GM23338 (cell line): ENCODE results near the gene SRGAP3.

Experiments used
- EZH2 ChIP-seq: fragments of 200-600 bp; sonication (generic); IDR thresholded peaks from one replicate; pipeline ENCODE4 v1.8.0; 2017; ENCODE audit warnings: antibody characterized with exemption, mild to moderate bottlenecking, low read depth; ENCODE audit not compliant: unreplicated experiment
- EZH2phosphoT487 ChIP-seq: fragments of 200-600 bp; sonication (generic); IDR thresholded peaks from one replicate; pipeline ENCODE4 v1.8.1; 2018; ENCODE audit warnings: antibody characterized with exemption; ENCODE audit not compliant: unreplicated experiment
- POLR2AphosphoS5 ChIP-seq: IDR thresholded peaks from 2 replicates; pipeline ENCODE4 v1.6.1; 2016; ENCODE audit warnings: antibody characterized with exemption, low read depth
- TF ChIP-seq, protein P1 (sequence below), 2 experiments: fragments of 200-600 bp in 1 of 2; sonication (generic) in 1 of 2; conservative IDR thresholded peaks; 2 replicates each; pipeline versions ENCODE4 v1.5.1 to v1.6.1; 2016 to 2017; ENCODE audit warnings: antibody characterized with exemption in 2 of 2, low read depth in 2 of 2, mild to moderate bottlenecking in 2 of 2, moderate library complexity in 1 of 2

DNA sequence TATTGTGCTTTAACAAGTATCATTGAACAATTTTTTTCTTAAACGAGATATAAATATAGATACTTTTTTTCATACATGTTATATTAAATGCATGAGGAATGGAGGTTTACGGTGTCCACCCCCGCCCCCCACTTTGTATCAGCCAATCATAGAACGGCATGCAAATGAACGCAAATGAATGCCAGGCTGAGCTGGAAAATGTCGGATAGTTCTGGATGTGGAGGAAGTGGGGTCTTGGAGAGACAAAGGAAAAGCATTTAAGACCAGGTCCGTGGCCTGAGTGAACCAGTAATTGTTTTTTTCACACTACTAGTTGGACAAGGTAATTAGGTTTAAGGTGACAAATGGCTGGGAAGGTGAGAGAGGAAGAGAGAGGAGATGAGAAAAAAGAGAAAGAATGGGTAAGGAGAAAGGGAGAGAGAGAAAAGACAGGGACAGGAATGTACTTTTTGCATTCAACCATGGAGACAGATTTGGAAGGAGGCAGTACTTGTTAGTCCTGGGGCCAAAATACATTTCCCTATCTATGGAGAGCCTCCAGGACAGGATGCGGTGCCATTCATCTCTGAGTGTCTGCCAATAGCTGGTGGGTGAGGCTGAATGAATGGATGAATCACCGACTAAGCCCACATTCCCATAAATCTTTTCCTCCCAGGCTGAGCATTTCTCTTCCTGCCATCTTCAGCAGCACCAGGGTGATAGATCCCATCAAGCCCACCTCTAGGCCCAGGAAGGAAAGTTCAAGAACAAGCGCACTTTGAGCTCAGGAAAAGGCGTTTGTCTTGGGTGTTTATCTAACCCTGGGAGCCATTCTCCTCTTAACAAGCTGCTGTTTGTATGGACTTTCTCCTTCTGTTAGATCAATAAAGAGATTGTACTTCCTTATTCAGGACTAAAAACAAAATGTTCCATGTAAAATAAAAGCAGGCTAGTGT, 284.7 kb downstream of the SRGAP3 start:
- TF ChIP-seq, protein P1, sequence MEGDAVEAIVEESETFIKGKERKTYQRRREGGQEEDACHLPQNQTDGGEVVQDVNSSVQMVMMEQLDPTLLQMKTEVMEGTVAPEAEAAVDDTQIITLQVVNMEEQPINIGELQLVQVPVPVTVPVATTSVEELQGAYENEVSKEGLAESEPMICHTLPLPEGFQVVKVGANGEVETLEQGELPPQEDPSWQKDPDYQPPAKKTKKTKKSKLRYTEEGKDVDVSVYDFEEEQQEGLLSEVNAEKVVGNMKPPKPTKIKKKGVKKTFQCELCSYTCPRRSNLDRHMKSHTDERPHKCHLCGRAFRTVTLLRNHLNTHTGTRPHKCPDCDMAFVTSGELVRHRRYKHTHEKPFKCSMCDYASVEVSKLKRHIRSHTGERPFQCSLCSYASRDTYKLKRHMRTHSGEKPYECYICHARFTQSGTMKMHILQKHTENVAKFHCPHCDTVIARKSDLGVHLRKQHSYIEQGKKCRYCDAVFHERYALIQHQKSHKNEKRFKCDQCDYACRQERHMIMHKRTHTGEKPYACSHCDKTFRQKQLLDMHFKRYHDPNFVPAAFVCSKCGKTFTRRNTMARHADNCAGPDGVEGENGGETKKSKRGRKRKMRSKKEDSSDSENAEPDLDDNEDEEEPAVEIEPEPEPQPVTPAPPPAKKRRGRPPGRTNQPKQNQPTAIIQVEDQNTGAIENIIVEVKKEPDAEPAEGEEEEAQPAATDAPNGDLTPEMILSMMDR (conservative IDR thresholded peaks at IDR 0.05; ENCODE audit: low read depth in 2 of 2), result no peak
- TF ChIP-seq EZH2phosphoT487 (no peak), EZH2 (no peak), POLR2AphosphoS5 (no peak)
